ENCODE data around the gene G6PC1.
"Not testable (repeated sequence)": the region's sequence is repeated elsewhere in the genome, so short reads cannot be mapped to it uniquely, and the experiment has no call there.

G6PC1 gene

GRCh38 chr17:42904110-42904469 lies 3.5 kb downstream of the G6PC1 start:
- no peak for DNase-seq

DNA sequence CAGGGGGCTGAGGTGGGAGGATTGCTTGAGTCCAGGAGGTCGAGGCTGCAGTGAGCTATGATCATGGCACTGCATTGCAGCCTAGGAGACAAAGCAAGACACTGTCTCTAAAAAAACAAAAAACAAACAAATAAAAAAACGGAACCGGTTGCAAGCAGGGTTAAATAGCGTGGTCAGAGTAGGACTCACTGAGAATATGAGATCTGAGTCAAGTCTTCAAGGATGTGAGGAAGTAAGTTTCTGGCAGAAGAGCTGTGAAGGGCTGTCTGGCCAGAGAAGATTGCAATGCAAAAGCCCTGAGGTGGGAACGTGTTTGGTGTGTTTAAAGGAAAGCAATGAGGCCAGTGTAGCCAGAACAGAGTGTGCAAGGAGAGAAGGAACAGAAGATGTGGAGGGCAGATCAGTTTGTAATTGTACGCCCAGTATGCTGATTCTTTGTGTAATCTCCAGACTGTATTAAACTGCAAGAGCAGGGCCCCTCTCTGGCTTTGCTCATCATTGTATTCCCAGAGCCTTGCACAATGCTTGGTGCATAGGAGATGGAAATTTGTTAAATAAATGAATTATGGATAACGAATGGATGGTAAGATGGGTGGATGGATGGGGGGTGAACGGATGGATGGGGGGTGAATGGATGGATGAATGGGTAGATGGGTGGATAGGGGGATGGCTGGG lies 6.3 kb downstream of the G6PC1 start:
- DNase-seq: no peak

GRCh38 chr17:42908872-42909700 lies 8.5 kb downstream of the G6PC1 start:
- DNase-seq: no peak

DNA sequence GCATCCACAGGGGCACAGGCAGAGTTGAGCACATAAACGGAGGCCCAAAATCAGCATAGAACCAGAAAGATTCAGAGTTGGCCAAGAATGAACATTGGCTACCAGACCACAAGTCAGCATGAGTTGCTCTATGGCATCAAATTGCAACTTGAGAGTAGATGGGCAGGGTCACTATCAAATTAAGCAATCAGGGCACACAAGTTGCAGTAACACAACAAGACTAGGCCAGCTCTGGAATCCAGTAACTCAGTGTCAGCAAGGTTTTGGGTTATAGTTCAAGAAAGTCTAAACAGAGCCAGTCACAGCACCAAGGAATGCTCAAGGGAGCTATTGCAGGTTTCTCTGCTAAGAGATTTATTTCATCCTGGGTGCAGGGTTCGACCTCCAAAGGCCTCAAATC lies 12.9 kb downstream of the G6PC1 start:
- no peak for DNase-seq

GRCh38 chr17:42913981-42914617 lies 13.5 kb downstream of the G6PC1 start:
- no peak for DNase-seq

DNA sequence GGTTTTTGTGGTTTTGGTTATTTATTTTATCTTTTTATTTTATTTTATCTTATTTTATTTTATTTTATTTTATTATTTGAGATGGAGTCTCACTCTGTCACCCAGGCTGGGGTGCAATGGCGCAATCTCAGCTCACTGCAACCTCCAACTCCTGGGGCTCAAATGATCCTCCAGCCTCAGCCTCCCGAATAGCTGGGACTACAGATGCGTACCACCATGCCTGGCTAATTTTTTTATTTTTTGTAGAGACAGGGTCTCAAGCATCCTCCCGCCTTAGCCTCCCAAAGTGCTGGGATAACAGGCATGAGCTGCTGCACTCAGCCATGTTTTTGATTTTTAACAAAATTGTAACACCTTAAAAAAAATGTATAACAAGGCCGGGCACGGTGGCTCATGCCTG lies 14.7 kb downstream of the G6PC1 start:
- DNase-seq: not testable (repeated sequence)

- DNase-seq: not testable (repeated sequence)
These were observed 16.0 kb downstream of the G6PC1 start for GRCh38 chr17:42916388-42917235.

DNA sequence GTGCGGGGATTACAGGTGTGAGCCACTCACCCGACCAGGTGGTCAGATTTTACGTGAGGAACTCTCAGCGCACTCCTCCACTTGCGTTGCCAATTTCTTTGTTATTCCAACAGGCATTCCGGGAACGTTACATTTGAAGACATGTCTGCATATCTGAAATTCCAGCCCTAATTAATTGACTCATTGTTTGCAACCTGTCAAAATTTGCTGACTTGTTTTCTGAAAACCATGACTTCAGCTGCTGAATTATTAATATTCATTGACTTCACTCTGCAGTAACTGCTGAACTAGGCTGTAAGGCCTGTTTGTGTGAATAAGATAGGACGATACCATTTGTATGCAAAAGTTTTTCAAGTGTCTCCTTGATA lies 16.6 kb downstream of the G6PC1 start:
- DNase-seq: no peak

DNA sequence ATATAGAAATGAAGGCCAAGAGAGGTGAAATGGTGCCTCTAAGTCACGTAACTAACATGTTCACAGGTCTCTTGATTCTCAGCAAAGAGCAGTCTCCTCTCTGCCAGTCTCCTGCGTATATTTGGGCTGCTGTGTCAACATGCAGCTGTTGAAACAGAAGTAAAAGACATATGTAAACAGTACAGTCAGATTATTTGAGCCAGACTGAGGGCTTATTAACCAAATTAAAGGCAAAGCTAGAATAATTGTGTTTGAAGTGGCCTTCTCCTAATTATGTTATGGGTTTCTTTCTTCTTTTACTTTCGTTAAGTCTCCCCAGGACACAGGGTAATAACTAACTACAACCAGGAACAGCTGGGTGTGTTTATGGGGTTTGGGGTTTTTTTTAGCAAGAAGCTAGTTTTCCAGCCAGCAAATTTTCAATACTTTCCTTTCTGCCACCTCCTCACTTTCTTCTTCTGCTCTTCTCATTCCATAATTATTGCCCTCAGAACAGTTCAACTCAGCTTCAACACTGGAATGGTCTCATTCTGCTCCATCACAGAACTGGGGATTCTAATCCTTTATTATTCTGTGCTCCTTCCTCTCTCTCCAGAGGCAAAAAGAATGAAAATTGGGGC lies 18.4 kb downstream of the G6PC1 start:
- no peak for DNase-seq

DNA sequence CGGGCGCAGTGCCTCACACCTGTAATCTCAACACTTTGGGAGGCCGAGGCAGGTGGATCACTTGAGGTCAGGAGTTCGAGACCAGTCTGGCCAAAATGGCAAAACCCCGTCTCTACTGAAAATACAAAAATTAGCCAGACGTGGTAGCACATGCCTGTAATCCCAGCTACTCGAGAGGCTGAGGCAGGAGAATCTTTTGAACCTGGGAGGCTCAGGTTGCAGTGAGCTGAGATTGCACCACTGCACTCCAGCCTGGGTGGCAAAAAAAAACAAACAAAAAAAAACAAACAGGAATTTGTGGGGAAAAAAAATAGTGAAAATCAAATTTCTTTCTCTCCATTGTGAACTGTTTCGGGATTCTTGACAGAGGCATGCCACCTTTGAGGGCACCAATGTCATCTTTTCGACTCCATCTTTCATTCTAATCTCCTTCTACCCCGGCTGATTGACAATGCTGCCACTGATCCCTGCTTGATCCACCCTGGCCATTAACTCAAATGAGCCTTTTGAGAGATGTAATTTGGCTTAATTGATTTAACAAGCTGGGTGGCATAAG lies 19.0 kb downstream of the G6PC1 start:
- not testable (repeated sequence) for DNase-seq

- no peak for DNase-seq
These were observed 19.7 kb downstream of the G6PC1 start for GRCh38 chr17:42920106-42920900.

DNA sequence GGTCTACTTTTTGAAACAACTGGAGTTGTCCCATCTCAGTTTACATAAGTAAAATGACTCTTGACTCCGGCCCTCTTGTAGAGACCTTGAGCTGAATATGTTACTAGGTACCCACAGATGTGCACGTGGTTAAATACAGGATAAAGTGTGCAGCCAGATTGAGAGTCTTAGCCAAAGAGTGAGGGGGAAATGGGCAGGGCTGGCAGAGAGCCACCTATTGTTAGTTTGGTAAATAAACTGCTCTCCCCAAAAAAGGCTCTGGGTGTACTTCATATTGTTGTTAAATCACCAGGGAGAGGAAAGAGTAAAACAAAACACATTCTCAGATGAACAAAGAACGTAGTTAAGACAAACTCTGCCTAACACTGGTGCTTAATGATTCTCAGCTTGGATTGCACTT lies 20.3 kb downstream of the G6PC1 start:
- no peak for DNase-seq

DNA sequence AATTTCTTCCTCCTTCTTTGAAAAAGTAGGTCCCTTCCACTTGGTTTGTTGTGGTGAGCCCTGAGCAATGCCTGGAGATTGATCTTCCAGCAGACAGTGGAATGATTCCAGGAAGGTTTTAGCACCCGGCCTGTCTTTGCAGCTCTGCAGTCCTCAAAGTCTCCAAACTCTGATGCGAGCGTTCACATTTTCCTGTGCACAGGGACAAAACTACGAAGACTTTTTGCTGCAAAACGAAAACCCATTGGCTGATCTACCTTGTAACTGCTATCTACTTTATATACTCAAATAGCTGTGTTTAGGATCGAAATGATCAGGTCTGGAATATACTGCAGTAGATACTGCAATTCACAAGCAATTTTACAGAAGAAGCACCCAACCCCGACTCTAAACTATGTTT lies 21.7 kb downstream of the G6PC1 start:
- DNase-seq: no peak

DNA sequence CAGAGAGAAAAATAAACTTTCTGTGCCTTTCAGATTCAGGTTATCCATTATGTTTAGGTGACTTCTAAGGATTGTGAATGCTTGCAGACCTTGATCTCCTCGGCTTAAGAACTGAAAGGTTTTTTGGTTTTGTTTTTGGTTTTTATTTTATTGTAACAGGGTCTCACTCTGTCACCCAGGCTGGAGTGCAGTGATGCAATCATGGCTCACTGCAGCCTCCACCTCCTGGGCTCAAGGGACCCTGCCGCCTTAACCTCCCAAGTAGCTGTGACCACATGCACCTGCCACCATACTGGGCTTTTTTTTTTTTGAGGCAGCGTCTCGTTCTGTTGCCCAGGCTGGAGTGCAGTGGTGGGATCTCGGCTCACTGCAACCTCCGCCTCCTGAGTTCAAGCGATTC lies 22.9 kb downstream of the G6PC1 start:
- DNase-seq: not testable (repeated sequence)

DNA sequence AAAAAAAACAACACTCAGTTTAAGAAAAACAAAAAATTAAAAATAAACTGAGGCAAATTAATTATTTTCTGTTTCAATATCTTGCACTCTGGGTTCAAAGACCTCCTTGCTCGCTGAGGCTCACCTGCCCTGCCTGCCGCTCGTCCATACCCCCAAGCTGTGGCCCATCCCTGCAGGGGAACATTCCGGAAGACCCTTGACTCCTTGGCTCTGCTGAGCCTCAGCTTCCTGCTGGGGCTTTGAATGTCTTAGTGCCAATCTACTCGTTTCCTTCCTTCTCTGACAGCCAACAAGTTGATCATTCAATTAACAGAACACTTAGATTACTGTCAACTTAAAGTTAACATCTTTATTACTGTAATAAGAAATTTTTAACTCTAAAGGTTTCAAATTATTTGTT lies 24.3 kb downstream of the G6PC1 start:
- DNase-seq: no peak

DNA sequence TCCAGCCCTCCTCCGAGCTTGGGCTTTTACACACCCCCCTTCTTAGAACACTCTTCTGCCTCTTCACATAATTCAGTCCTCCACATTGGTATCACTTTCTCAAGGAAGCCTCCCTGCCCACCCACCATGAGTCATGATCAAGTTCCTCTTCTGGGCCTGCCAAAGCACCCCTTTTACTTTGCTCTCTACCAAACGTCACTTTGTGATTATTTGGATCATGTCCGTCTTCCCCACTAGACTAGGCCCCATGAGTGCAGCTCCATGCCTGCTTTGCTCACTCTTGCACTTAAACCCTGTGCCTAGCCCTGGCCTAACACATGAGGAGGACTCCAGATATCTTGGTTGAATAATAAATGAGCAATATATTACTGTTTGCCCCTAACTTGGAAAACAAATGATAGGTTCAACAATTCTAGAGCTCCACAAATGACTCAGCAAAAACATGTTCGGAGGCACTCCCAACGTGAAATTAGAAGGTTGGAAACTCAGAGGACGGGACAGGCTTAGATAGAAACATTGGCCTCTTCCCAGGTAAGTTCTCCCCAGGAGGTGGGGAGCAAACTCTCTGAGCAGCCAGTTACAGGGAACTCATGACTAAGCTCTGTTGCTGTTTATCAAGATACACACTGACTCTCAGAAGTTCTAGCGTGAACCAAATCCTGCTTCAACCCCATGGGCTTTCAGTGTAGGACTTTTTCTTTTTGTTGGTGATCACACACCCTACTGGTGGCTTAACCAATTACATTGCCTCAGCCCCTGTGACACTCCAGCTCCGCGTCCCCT lies 28.3 kb downstream of the G6PC1 start:
- no peak for DNase-seq

DNA sequence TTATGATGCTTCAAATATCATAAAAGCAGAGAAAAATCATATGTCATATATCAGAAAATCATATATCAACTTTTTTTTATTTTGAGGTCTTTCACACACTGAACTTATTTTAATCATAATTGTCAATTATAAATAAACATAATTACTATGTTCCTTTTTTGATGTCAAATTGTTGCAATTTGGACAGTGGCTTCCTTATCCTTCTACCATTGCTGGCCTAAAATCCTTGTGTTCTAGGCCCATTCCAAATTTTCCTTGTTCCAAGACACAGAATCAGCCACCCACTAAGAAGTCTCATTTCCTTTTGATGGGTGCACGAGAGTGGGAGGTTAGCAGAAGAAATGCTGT lies 28.9 kb downstream of the G6PC1 start:
- DNase-seq: no peak

- peak; percentile 23 for DNase-seq
These were observed 37.4 kb downstream of the G6PC1 start for GRCh38 chr17:42937712-42938596.

GRCh38 chr17:42944211-42944610 lies 43.6 kb downstream of the G6PC1 start:
- no peak for DNase-seq

- no peak for DNase-seq
These were observed 46.2 kb downstream of the G6PC1 start for GRCh38 chr17:42946812-42947211.

Data from activated T-cell treated with anti-CD3 and anti-CD28 coated beads, Interleukin-2, amount 50 U/mL, for 1 hour (primary cell).